ENCODE measurements around the gene CCDC92.

DNA sequence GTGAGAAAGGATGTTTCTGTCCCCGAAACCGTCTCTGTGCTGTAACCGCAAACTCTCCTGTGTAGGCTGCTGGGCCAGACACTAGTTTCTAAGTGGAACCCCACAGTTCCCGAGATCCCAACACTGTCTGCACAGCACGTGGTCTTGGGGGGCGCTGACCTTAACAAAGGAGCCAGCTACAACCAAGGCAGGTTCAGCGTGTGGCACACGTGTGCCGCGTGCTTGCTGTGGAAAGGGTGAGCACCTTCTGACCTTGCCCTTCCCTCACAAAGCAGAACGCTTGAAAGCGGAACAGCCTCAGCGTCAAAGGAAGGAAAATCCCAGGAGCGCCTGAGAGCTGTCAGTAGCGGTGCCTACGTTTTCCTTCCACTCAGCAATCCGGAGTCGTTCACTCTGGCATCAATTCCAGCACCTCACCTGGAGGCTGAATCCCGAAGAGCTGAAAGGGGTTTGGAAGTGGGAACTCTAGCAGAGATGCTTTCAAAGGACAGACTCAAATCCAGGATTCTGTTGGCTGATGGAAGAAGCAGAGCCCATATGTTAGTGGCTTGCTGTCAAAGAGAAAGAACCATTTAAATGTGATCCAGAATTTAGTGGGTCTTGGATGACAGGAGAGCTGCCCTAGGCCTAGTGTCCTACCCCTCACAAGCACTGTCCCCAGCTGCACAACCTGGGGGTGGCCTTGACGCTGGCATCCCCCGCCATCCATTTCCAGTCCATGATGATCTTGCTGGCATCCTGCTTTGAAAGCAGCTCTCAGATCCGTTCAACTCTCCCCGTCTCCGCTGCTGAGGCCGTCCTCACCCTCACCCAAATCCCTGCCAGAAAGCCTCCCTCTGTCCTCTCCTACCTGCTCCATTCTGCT is 27.1 kb downstream of the CCDC92 start:
- TF ChIP-seq EZH2 (IDR thresholded peaks at IDR 0.05; ENCODE audit: borderline replicate concordance, low read length), result no peak
- TF ChIP-seq, protein P1, sequence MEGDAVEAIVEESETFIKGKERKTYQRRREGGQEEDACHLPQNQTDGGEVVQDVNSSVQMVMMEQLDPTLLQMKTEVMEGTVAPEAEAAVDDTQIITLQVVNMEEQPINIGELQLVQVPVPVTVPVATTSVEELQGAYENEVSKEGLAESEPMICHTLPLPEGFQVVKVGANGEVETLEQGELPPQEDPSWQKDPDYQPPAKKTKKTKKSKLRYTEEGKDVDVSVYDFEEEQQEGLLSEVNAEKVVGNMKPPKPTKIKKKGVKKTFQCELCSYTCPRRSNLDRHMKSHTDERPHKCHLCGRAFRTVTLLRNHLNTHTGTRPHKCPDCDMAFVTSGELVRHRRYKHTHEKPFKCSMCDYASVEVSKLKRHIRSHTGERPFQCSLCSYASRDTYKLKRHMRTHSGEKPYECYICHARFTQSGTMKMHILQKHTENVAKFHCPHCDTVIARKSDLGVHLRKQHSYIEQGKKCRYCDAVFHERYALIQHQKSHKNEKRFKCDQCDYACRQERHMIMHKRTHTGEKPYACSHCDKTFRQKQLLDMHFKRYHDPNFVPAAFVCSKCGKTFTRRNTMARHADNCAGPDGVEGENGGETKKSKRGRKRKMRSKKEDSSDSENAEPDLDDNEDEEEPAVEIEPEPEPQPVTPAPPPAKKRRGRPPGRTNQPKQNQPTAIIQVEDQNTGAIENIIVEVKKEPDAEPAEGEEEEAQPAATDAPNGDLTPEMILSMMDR (conservative IDR thresholded peaks at IDR 0.05 in 1 of 2, IDR thresholded peaks at IDR 0.05 in 1 of 2; ENCODE audit: extremely low read depth in 1 of 2, insufficient read depth in 1 of 2, low read depth in 1 of 2, low read length in 2 of 2), result no peak

Measured in mammary epithelial cell (primary cell).